GM19193 (cell line): Measurements from ENCODE around the gene SLC22A8.

ENCODE experiments used
- POLR2A ChIP-seq: IDR thresholded peaks from 4 replicates; pipeline ENCODE4 v1.6.1; 2011; ENCODE audit not compliant: insufficient read depth, insufficient read length; ENCODE audit errors: extremely low read depth

Gene SLC22A8

GRCh38 chr11:63007920-63008319, 7.7 kb downstream of the SLC22A8 start:
- no peak for TF ChIP-seq POLR2A

GRCh38 chr11:63001456-63001855, 14.2 kb downstream of the SLC22A8 start:
- TF ChIP-seq POLR2A, result no peak

DNA sequence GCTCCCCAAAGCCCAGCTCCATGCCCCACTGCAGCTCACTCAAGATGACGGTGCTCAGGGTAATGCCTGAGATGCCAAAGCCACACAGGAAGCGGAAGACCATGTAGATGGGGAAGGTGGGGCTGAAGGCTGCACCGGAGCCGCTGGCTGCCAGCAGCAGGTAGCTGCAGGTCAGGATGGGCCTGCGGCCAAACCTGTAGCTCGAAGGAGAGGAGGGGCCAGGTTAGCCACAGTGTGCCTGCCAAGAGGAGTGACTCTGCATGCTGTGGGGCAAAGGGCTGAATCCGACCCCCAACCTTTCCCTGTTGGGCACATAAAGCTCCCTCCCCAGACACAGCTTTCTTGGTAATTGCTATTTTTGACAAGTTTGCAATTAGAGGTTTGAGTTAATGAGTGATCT, 16.0 kb downstream of the SLC22A8 start:
- TF ChIP-seq POLR2A, result no peak

GRCh38 chr11:62999156-62999555, 16.5 kb downstream of the SLC22A8 start:
- no peak for TF ChIP-seq POLR2A

GRCh38 chr11:62996271-62996670, 19.4 kb downstream of the SLC22A8 start:
- TF ChIP-seq POLR2A, result no peak

GRCh38 chr11:62994775-62995174, 20.9 kb downstream of the SLC22A8 start:
- TF ChIP-seq POLR2A, result no peak

GRCh38 chr11:62988276-62988675, 27.4 kb downstream of the SLC22A8 start:
- TF ChIP-seq POLR2A, result no peak

GRCh38 chr11:62985041-62985750, 30.4 kb downstream of the SLC22A8 start:
- TF ChIP-seq POLR2A, result no peak

DNA sequence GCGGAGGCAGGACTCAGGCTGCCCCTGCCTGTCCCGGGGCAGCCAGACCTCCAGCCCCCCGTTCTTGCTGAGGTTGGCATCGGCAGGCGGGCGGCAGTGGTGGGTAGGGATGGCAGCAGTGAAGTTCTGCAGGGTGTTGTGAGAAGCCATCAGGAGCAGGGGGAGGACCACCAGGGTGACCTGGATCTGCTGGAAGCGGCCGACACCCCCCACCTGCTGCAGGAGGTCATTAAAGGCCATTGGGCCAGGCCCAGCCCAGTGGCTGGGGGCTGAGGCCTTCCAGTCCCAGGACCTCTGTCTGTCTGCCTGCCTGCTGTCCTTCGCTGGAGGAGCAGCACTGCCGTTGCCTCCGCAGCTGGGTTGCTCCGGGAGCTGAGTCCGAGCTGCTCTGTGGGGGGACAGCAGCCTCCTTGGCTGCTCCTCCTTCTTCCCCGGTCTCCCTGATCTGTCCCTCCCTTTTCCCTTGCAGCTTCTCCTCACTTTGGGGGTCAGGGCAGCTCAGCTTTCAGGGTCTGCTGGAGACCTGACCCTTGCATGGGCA, 31.1 kb downstream of the SLC22A8 start, which contains the start of gene SLC22A6:
Gene SLC22A6 (minus strand): TSS at position 517 of the 541 bp plus-strand sequence. CDS start 277 bp downstream, at position 240.
- TF ChIP-seq POLR2A, result no peak

DNA sequence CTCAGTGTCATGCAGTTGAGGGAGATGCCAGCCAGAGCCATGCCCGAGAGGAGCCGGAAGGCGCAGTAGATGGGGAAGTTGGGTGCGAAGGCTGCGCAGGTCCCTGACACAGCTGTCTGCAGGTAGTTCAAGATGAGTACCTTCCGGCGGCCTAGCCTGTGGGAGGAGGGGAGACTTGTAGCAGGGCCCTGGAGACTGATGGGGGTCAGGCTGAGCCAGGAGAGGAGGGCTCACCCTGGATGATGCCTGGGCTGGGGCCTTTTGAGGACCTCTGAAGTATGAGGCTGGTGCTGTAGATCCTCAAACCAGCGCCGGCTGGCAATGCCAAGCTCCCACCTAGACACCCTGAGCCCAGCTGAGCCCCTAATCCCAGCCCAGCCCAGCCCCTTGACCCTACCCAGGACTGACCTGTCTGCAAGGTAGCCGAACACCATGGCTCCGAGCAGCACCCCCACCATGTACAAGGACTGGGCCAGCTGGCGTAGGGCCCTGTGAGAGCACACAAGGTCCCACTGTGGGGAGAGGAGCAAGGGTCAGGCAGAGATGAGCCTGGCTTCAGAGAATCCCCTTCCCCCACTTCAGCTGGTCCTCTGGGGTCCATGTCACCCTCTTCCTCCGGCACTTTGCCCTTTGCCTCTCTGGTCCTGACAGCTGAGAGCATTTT, 32.0 kb downstream of the SLC22A8 start:
- no peak for TF ChIP-seq POLR2A

GRCh38 chr11:62981743-62982142, 33.9 kb downstream of the SLC22A8 start:
- no peak for TF ChIP-seq POLR2A

GRCh38 chr11:62980133-62980760, 35.4 kb downstream of the SLC22A8 start:
- TF ChIP-seq POLR2A, result no peak

DNA sequence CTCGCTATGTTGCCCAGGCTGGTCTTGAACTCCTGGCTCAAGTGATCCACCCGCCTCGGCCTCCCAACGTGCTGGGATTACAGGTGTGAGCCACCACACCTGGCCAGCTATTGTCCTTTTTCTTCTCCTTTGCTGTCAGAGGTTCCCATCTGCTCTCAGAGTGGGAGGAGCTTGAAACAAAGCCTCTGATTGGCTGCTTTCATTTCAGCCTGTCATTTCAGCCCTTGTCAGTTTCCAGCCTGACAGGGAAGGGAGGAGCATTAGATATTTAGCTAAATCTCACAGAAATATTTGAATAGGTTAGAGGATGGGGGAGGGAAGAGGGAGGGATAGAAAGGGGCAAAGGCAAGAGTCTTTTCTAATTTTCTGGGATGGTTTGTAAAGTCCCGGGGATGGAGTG, 39.5 kb downstream of the SLC22A8 start:
- no peak for TF ChIP-seq POLR2A

GRCh38 chr11:62974848-62975522, 40.7 kb downstream of the SLC22A8 start:
- no peak for TF ChIP-seq POLR2A

DNA sequence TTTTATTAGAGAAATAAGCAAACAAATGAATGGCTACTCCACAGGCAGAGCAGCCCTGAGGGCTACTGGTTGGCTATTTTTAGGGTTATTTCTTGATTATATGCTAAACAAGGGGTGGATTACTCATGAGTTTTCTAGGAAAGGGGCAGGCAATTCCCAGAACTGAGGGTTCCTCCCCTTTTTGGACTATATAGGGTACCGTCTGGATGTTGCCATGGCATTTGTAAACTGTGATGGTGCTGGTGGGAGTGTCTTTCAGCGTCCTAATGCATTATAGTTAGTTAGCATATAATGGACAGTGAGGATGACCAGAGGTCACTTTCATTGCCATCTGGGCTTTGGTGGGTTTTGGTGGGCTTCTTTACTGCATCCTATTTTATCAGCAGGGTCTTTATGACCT, 50.1 kb downstream of the SLC22A8 start:
- no peak for TF ChIP-seq POLR2A
